Astrocyte (in vitro differentiated cells and primary cell): ENCODE results near the gene ADGRD2.

Experiments
- EZH2 ChIP-seq: IDR thresholded peaks from 2 replicates; pipeline ENCODE4 v1.6.1; 2012; ENCODE audit warnings: mild to moderate bottlenecking, low read length, inconsistent platforms; ENCODE audit not compliant: insufficient read depth
- TF ChIP-seq, protein P1 (sequence below): IDR thresholded peaks from 2 replicates; pipeline ENCODE4 v1.5.1; 2011; ENCODE audit warnings: low read depth, mild to moderate bottlenecking, inconsistent platforms, low read length, moderate library complexity; ENCODE audit not compliant: insufficient read depth

DNA sequence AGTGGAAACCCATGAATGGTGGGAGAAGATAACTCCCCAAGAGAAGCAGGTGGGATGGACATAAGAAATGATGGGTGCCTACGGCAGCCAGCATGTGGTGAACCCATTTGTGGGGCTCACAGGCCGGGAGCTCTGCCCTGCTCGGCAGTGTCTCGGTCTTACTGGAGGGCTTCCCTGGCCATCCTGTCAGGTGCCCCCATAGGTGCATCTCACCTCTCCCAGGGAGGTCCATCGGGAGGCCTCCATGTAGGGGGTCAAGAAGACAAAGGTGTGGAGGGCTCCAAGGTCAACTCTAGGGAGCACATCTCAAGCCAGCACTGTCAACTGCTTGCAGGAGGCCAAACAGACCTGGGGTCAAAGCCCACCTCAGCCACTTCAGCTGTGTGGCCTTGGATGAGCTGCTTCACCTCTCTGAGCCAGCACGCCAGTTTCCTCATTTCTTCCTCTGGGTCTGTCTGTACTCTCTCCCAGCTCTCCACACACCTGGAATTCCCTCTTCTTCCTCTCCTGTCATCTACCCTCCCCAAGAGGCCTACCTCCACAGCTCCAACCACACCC lies 10.5 kb upstream of the ADGRD2 start:
- TF ChIP-seq, protein P1, sequence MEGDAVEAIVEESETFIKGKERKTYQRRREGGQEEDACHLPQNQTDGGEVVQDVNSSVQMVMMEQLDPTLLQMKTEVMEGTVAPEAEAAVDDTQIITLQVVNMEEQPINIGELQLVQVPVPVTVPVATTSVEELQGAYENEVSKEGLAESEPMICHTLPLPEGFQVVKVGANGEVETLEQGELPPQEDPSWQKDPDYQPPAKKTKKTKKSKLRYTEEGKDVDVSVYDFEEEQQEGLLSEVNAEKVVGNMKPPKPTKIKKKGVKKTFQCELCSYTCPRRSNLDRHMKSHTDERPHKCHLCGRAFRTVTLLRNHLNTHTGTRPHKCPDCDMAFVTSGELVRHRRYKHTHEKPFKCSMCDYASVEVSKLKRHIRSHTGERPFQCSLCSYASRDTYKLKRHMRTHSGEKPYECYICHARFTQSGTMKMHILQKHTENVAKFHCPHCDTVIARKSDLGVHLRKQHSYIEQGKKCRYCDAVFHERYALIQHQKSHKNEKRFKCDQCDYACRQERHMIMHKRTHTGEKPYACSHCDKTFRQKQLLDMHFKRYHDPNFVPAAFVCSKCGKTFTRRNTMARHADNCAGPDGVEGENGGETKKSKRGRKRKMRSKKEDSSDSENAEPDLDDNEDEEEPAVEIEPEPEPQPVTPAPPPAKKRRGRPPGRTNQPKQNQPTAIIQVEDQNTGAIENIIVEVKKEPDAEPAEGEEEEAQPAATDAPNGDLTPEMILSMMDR = no peak
- no peak for TF ChIP-seq EZH2
